NT2/D1 (cell line): Measurements from ENCODE around the gene ARID1B.

Source experiments
- SUZ12 ChIP-seq: IDR thresholded peaks from 2 replicates; pipeline ENCODE4 v1.6.1; 2011; ENCODE audit not compliant: insufficient read length, insufficient read depth; ENCODE audit errors: extremely low read depth
- YY1 ChIP-seq: IDR thresholded peaks from 2 replicates; pipeline ENCODE4 v1.6.1; 2011; ENCODE audit not compliant: insufficient read length, insufficient read depth
- ZNF274 ChIP-seq: IDR thresholded peaks from 2 replicates; pipeline ENCODE4 v1.6.1; 2011; ENCODE audit warnings: mild to moderate bottlenecking, low read depth, low read length

GRCh38 chr6:157079277-157079676 lies 302.1 kb downstream of the ARID1B start:
- no peak for TF ChIP-seq YY1
- TF ChIP-seq ZNF274 = no peak
- no peak for TF ChIP-seq SUZ12
